Naive thymus-derived CD8-positive, alpha-beta T cell (primary cell): ENCODE measurements around the gene GLI1. TPM values are rescaled to one million over a fixed set of nuclear protein-coding genes. Genes with fewer than 3 reads are reported as not detected.
"Not testable (repeated sequence)": the region's sequence is repeated elsewhere in the genome, so short reads cannot be mapped to it uniquely, and the experiment has no call there.

Experiments
- ATAC-seq, 2 donors: fragments of 150-1000 bp; cut with Tn5 transposase in 1 of 2; sonication (Bioruptor Pico), chemical (Tn5 transposase) in 1 of 2; 1 replicate in 1 of 2; 2 replicates in 1 of 2; pipeline ENCODE4 v1.10.0; 2021; ENCODE audit warnings: mild to moderate bottlenecking in 2 of 2, moderate library complexity in 2 of 2
- POLR2A ChIA-PET: fragments of 350-600 bp; sonication (Branson Sonifier 250); formaldehyde crosslinking; loops from one replicate; lab custom pipeline; 2021; ENCODE audit warnings: antibody characterized with exemption; lab: Charles Lee
- DNase-seq, 10 donors: peaks; one replicate each; pipeline versions ENCODE4 v3.0.0 to v3.0.0-alpha.2; 2020 to 2022
- H3K27ac Mint-ChIP-seq, 10 donors: one replicate each; pipeline ENCODE4 v1.8.0; 2020 to 2022; ENCODE audit warnings: mild to moderate bottlenecking in 10 of 10, mixed read lengths in 10 of 10, moderate library complexity in 4 of 10, inconsistent platforms in 1 of 10
- H3K27me3 Mint-ChIP-seq, 5 donors: one replicate each; pipeline ENCODE4 v1.8.0; 2021 to 2022; ENCODE audit warnings: mixed read lengths in 5 of 5
- H3K36me3 Mint-ChIP-seq, 3 donors: one replicate each; pipeline ENCODE4 v1.8.0; 2020 to 2022; ENCODE audit warnings: mixed read lengths in 3 of 3, mild to moderate bottlenecking in 2 of 3, inconsistent platforms in 1 of 3
- H3K4me1 Mint-ChIP-seq, 4 donors: one replicate each; pipeline ENCODE4 v1.8.0; 2021 to 2022; ENCODE audit warnings: mixed read lengths in 4 of 4
- H3K4me3 Mint-ChIP-seq, 10 donors: one replicate each; pipeline ENCODE4 v1.8.0; 2020 to 2022; ENCODE audit warnings: mild to moderate bottlenecking in 10 of 10, mixed read lengths in 10 of 10, moderate library complexity in 6 of 10, inconsistent platforms in 1 of 10
- H3K9me3 Mint-ChIP-seq, 9 donors: one replicate each; pipeline ENCODE4 v1.8.0; 2020 to 2022; ENCODE audit warnings: mixed read lengths in 9 of 9, mild to moderate bottlenecking in 3 of 9, inconsistent platforms in 1 of 9, moderate library complexity in 1 of 9
- polyA plus RNA-seq, 3 donors: library from polyadenylated mRNA; unstranded; fragments of 300-500 nt; fragmentation: Illumina TruSeq; gene quantifications; one replicate each; pipeline ENCODE4 v1.2.3, GENCODE V29; 2021
- total RNA-seq, 8 experiments: library from RNA in 2 of 8; stranded (reverse) in 2 of 8; gene quantifications; one replicate each; pipeline ENCODE4 v1.2.3 and lab custom pipeline; 2021 to 2026

The GLI1 gene
- total RNA-seq, result 1 to 10 TPM; 1.9 to 2.7 TPM
- not detected for polyA plus RNA-seq
- 0.44 to 1.9 (median 0.64) reads per million in 6 experiments for total RNA-seq (lab: John Stamatoyannopoulos, UW)

GRCh38 chr12:57459750-57460467, at the start of gene GLI1:
TSS of gene GLI1 (plus strand) at chr12:57459785. CDS start at chr12:57463692, 3,907 bp downstream.
- peaks cover 0 to 3% (median 0%) of the 10 kb centered on the region in 5 donors for H3K27me3 Mint-ChIP-seq
- H3K36me3 Mint-ChIP-seq, result no peaks in the 10 kb centered on the region
- H3K9me3 Mint-ChIP-seq, result no peaks in the 10 kb centered on the region
- peak within 1 kb of the TSS; percentile 80 to 99 (median 96) for H3K4me3 Mint-ChIP-seq
- ATAC-seq (no peak), DNase-seq (no peak)
- peaks cover 32 to 64% (median 46%) of the 10 kb centered on the region in 4 donors for H3K4me1 Mint-ChIP-seq
- POLR2A ChIA-PET, result interaction anchor here (0.6 to 7.5 kb wide), 9 partner anchors 10 to 349 kb away, joined by 3 to 133 read pairs (median 10); partner anchors contain the start of genes ARHGAP9, DDIT3 and STAT6
- peak within 1 kb of the TSS; percentile 92 to 99 (median 97) for H3K27ac Mint-ChIP-seq

GRCh38 chr12:57410534-57410933, 49.1 kb upstream of the GLI1 start:
- DNase-seq (no peak), ATAC-seq (no peak)
- no peaks in the 10 kb centered on the region for H3K9me3 Mint-ChIP-seq
- H3K4me1 Mint-ChIP-seq, result peaks cover 6 to 32% (median 30%) of the 10 kb centered on the region in 4 donors
- POLR2A ChIA-PET, result no interaction called here
- no peak overlapping the region for H3K4me3 Mint-ChIP-seq
- no peak overlapping the region for H3K27ac Mint-ChIP-seq
- peaks cover 0 to 33% (median 2%) of the 10 kb centered on the region in 3 donors for H3K36me3 Mint-ChIP-seq
- no peaks in the 10 kb centered on the region for H3K27me3 Mint-ChIP-seq

DNA sequence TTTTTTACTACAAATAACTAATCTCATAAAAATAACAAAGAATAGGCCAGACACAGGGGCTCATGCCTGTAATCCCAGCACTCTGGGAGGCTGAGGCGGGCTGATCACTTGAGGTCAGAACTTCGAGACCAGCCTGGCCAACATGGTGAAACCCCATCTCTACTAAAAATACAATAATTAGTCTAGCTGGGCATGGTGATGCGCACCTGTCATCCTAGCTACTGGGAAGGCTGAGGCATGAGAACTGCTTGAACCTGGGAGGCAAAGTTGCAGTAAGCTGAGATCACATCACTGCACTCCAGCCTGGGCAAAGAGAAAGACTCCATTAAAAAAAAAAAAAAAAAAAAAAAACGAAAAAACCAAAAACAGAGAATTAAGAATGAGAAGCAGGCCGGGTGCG, 45.4 kb upstream of the GLI1 start:
- Mint-ChIP-seq H3K36me3 (peaks cover 0 to 39% (median 2%) of the 10 kb centered on the region in 3 donors), H3K4me1 (peaks cover 13 to 55% (median 46%) of the 10 kb centered on the region in 4 donors)
- not testable (repeated sequence) for H3K9me3 Mint-ChIP-seq, H3K27me3 Mint-ChIP-seq, ATAC-seq, DNase-seq, H3K27ac Mint-ChIP-seq, H3K4me3 Mint-ChIP-seq
- POLR2A ChIA-PET, result interaction anchor here (0.6 to 0.7 kb wide), 3 partner anchors 48 to 120 kb away, joined by 3 to 5 read pairs (median 4); no protein-coding TSS in a partner anchor

GRCh38 chr12:57415088-57415487, 44.5 kb upstream of the GLI1 start:
- no peaks in the 10 kb centered on the region for H3K9me3 Mint-ChIP-seq
- no peaks in the 10 kb centered on the region for H3K27me3 Mint-ChIP-seq
- POLR2A ChIA-PET, result interaction anchor here (0.7 kb wide), 1 partner anchor 47 kb away, joined by 3 read pairs; no protein-coding TSS in a partner anchor
- no peak overlapping the region for H3K4me3 Mint-ChIP-seq
- peaks cover 0 to 45% (median 3%) of the 10 kb centered on the region in 3 donors for H3K36me3 Mint-ChIP-seq
- ATAC-seq, result no peak
- H3K27ac Mint-ChIP-seq, result peak overlapping the region in 2 of 10 donors; percentile 60 to 66
- no peak for DNase-seq
- peaks cover 19 to 63% (median 52%) of the 10 kb centered on the region in 4 donors for H3K4me1 Mint-ChIP-seq

- POLR2A ChIA-PET, result interaction anchor here (0.6 kb wide), 1 partner anchor 125 kb away, joined by 3 read pairs; no protein-coding TSS in a partner anchor
- peak overlapping the region in 4 of 10 donors; percentile 13 to 77 (median 40) for H3K27ac Mint-ChIP-seq
- DNase-seq (no peak), ATAC-seq (no peak)
- no peaks in the 10 kb centered on the region for H3K9me3 Mint-ChIP-seq
- no peak overlapping the region for H3K4me3 Mint-ChIP-seq
- peaks cover 25 to 62% (median 52%) of the 10 kb centered on the region in 4 donors for H3K4me1 Mint-ChIP-seq
- H3K36me3 Mint-ChIP-seq, result peaks cover 0 to 49% (median 5%) of the 10 kb centered on the region in 3 donors
- H3K27me3 Mint-ChIP-seq, result no peaks in the 10 kb centered on the region
These were observed 43.3 kb upstream of the GLI1 start for GRCh38 chr12:57416039-57416996.

GRCh38 chr12:57418255-57418654, 41.3 kb upstream of the GLI1 start:
- ATAC-seq (no peak), DNase-seq (no peak)
- Mint-ChIP-seq H3K4me1 (peaks cover 26 to 60% (median 46%) of the 10 kb centered on the region in 4 donors), H3K27ac (peak overlapping the region in 2 of 10 donors; percentile 29 to 42), H3K27me3 (no peaks in the 10 kb centered on the region), H3K9me3 (no peaks in the 10 kb centered on the region), H3K36me3 (peaks cover 0 to 48% (median 7%) of the 10 kb centered on the region in 3 donors), H3K4me3 (peak overlapping the region in 1 of 10 donors; percentile 6)
- POLR2A ChIA-PET, result interaction anchor here (1.1 kb wide), 1 partner anchor 9 kb away, joined by 4 read pairs; no protein-coding TSS in a partner anchor

DNA sequence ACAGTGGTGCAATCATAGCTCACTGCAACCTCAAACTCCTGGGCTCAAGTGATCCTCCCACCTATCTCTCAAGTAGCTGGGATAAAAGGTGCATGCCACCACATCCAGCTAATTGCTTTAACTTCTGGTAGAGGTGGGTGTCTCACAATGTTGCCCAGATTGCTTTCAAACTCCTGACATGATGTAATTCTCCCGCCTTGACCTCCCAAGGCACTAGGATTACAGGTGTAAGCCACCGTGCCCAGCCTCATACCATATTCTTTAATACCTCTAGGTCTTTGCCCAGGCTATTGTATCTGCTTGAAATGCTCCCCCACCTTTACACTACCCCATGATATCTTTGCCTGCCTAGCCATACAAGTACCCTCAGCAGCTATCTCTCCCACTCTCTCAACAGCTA, 40.1 kb upstream of the GLI1 start:
- POLR2A ChIA-PET, result interaction anchor here (0.6 to 1.2 kb wide), 2 partner anchors 11 to 148 kb away, joined by 3 to 4 read pairs; no protein-coding TSS in a partner anchor
- Mint-ChIP-seq H3K27me3 (no peaks in the 10 kb centered on the region), H3K27ac (peak overlapping the region in 3 of 10 donors; percentile 3 to 89 (median 42)), H3K4me3 (no peak overlapping the region), H3K4me1 (peaks cover 28 to 64% (median 49%) of the 10 kb centered on the region in 4 donors), H3K9me3 (no peaks in the 10 kb centered on the region), H3K36me3 (peaks cover 0 to 54% (median 7%) of the 10 kb centered on the region in 3 donors)
- DNase-seq (no peak), ATAC-seq (no peak)

DNA sequence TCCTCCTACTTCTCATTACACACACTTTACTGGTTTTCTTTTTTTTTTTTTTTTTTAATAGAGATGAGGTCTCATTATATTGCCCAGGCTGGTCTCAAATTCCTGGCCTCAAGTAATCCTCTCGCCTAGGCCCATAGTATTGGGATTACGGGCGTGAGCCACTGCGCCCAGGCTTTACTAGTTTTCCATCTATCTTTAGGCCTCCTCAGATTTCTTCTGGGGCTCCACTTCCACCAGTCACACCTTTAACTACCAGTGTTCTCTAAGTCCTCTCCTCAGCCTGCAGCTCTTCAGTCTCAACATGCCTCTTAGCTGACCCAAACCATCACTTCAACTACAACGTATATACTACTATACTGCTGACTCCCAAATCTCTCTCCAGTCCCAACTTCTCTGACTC, 39.1 kb upstream of the GLI1 start:
- Mint-ChIP-seq H3K27ac (peak overlapping the region in 6 of 10 donors; percentile 1 to 71 (median 20)), H3K4me1 (peaks cover 25 to 60% (median 44%) of the 10 kb centered on the region in 4 donors), H3K9me3 (no peaks in the 10 kb centered on the region), H3K4me3 (no peak overlapping the region), H3K36me3 (peaks cover 0 to 51% (median 7%) of the 10 kb centered on the region in 3 donors), H3K27me3 (no peaks in the 10 kb centered on the region)
- ATAC-seq (no peak), DNase-seq (no peak)
- POLR2A ChIA-PET, result interaction anchor here (0.7 kb wide), 1 partner anchor 361 kb away, joined by 5 read pairs; no protein-coding TSS in a partner anchor

GRCh38 chr12:57426948-57427347, 32.6 kb upstream of the GLI1 start:
- not testable (repeated sequence) for H3K9me3 Mint-ChIP-seq, H3K4me3 Mint-ChIP-seq, ATAC-seq, DNase-seq, H3K27me3 Mint-ChIP-seq
- Mint-ChIP-seq H3K36me3 (peaks cover 0 to 31% (median 3%) of the 10 kb centered on the region in 3 donors), H3K27ac (peak overlapping the region in 7 of 10 donors; percentile 2 to 60 (median 43)), H3K4me1 (peaks cover 23 to 60% (median 46%) of the 10 kb centered on the region in 4 donors)
- POLR2A ChIA-PET, result interaction anchor here (0.8 kb wide), 1 partner anchor 8 kb away, joined by 4 read pairs; no protein-coding TSS in a partner anchor

GRCh38 chr12:57428965-57429364, 30.6 kb upstream of the GLI1 start:
- peak overlapping the region; percentile 58 to 99 (median 97) for H3K4me3 Mint-ChIP-seq
- POLR2A ChIA-PET, result no interaction called here
- H3K4me1 Mint-ChIP-seq, result peaks cover 19 to 52% (median 45%) of the 10 kb centered on the region in 4 donors
- peak overlapping the region; percentile 91 to 100 (median 100) for H3K27ac Mint-ChIP-seq
- ATAC-seq (no peak), DNase-seq (no peak)
- no peaks in the 10 kb centered on the region for H3K9me3 Mint-ChIP-seq
- no peaks in the 10 kb centered on the region for H3K27me3 Mint-ChIP-seq
- H3K36me3 Mint-ChIP-seq, result peaks cover 0 to 16% (median 0%) of the 10 kb centered on the region in 3 donors

DNA sequence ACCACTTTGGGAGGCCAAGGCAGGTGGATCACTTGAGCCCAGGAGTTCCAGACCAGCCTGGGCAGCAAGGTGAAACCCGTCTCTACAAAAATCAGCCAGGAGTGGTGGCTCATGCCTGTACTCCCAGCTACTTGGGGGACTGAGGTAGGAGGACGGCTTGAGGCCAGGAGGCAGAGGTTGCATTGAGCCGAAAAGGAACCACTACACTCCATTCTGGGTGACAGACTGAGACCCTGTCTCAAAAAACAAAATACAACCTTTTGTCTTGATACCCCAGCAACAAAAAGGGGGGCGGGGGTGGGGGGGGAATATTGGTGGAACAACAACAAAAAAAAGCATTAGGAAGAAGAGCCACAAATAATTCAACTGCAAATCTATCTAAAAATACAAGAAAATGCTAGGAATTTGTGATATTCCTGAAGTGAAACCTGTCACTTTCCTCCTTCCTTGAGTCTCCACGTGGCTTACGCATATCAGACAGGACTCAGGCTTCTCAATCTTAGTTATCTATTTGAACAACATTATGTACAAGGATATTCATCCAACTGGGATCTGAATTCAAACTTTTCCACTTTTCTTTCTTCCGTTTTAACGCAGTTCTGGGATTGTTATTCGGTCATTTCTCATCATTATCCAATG, 30.0 kb upstream of the GLI1 start:
- Mint-ChIP-seq H3K9me3 (no peaks in the 10 kb centered on the region), H3K27me3 (no peaks in the 10 kb centered on the region), H3K4me1 (peaks cover 19 to 47% (median 41%) of the 10 kb centered on the region in 4 donors), H3K4me3 (peak overlapping the region; percentile 95 to 100 (median 98)), H3K36me3 (peaks cover 0 to 11% (median 0%) of the 10 kb centered on the region in 3 donors), H3K27ac (peak overlapping the region; percentile 99 to 100 (median 100))
- no peak for DNase-seq
- no peak for ATAC-seq
- POLR2A ChIA-PET, result interaction anchor here (0.7 to 1.2 kb wide), 8 partner anchors 10 to 312 kb away, joined by 3 to 10 read pairs (median 4); partner anchors contain the start of genes GLI1, INHBE and SHMT2
